GM19463 (cell line): ENCODE data around the gene TRIM56.
"Not testable (repeated sequence)": the region's sequence is repeated elsewhere in the genome, so short reads cannot be mapped to it uniquely, and the experiment has no call there.

Experiments used
- ATAC-seq: cut with Tn5 transposase; IDR thresholded peaks from one replicate; pipeline ENCODE4 v1.9.1; 2021; ENCODE audit warnings: mild to moderate bottlenecking, moderate library complexity; ENCODE audit not compliant: unreplicated experiment

Gene TRIM56

DNA sequence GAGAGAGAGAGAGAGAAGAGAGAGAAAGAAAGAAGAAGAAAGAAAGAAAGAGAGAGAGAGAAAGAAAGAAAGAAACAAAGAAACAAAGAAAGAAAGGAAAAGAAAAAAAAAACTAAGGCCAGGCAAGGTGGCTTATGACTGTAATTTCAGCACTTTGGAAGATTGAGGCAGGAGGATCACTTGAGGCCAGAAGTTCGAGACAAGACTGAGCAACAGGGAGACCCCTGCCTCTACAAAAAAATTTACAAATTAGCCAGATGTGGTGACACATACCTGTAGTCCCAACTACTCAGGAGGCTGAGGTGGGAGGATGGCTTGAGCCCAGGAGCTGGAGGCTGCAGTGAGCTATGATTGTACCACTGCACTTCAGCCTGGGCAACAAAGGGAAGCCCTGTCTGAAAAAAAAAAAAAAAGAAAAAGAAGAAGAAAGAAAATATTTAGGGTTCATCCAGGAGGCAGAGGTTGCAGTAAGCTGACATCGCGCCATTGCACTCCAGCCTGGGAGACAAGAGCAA, 44.4 kb downstream of the TRIM56 start:
- no peak for ATAC-seq

DNA sequence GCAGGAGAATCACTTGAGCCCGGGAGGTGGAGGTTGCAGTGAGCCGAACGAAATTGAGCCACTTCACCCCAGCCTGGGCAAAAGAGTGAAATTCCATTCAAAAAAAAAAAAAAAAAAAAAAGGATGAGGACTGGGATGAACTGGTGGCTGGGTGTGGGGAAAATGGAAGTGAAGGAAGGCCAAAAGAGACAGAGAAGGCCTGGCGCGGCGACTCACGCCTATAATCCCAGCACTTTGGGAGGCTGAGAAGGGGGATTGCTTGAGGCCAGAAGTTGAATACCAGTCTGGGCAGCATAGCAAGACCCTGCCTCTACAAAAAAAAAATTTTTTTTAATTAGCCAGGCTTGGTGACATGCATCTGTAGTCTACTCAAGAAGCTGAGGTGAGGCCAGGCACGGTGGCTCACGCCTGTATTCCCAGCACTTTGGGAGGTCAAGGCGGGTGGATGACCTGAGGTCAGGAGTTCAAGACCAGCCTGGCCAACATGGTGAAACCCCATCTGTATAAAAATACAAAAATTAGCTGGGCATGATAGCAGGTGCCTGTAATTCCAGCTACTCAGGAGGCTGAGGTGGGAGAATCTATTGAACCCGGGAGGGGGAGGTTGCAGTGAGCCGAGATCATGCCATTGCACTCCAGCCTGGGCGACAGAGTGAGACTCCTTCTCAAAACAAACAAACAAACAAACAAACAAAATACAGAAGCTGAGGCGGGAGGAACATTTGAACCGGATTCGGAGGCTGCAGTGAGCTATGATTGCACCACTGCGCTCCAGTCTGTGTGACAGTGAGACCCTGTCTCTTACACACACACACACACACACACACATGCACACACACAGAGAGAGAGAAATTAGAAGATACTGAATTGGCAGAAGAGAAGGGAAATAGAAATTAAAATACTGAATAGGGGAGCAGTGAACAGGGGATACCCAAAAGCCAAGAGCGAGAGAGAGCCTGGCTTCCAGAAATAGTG, 47.6 kb downstream of the TRIM56 start:
- not testable (repeated sequence) for ATAC-seq

DNA sequence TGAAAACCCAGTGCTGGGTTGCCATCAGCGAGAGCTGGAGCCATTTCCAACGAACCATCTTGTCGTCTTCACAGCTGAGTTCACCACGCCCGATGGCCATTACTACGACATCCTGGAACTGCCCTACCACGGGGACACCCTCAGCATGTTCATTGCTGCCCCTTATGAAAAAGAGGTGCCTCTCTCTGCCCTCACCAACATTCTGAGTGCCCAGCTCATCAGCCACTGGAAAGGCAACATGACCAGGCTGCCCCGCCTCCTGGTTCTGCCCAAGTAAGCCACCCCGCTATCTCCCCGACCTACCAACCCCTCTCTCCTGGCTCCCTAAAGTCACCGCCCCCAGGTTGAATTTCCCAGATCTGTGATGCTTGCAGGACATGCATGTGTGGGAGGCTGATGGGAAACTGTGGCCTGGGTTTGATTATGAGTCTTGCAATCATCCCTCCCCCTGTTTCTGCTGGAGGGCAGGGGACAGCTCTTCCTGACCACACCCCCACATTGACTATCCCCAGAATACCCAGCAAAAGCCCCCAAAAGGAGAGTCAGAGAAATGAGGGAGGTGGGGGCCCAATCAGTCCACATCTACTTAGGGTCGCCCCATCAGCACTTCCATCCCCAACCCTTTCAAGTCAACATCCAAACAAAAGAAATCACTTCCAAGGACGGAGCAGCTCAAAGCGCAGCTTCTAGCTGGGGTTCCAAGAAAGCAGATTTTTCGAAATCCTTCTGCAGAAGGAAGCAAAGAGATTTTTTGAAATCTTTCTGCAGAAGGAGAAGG, 48.5 kb downstream of the TRIM56 start:
- no peak for ATAC-seq

DNA sequence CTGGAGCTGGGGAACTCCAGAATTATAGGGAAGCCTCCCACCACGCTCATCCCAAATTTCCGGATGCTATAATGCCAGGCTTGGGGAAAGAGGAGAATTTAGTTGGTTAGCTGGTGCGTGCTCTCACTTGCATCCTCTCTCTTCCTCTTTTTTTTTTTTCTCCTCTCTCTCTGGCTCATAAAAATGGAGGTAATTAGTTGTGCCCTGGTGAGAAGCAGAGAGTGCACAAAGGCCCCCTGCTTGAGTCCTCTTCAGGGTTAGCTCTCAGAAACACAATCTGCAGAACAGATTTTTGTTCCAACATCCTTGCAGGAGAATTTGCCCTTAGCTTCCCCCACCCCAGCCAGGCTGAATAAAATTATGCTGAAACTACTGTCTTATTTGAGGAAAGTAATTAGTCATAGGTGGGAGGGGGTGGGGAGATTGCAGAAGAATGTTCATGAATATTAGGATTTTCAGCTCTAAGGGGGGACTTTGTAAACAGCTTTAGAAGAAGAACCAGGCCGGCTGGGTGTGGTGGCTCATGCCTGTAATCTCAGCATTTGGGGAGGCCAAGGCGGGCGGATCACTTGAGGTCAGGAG, 49.2 kb downstream of the TRIM56 start:
- no peak for ATAC-seq

DNA sequence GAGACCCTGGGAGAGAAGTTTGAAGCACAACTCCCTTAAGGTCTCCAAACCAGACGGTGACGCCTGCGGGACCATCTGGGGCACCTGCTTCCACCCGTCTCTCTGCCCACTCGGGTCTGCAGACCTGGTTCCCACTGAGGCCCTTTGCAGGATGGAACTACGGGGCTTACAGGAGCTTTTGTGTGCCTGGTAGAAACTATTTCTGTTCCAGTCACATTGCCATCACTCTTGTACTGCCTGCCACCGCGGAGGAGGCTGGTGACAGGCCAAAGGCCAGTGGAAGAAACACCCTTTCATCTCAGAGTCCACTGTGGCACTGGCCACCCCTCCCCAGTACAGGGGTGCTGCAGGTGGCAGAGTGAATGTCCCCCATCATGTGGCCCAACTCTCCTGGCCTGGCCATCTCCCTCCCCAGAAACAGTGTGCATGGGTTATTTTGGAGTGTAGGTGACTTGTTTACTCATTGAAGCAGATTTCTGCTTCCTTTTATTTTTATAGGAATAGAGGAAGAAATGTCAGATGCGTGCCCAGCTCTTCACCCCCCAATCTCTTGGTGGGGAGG, 52.5 kb downstream of the TRIM56 start:
- ATAC-seq: no peak

DNA sequence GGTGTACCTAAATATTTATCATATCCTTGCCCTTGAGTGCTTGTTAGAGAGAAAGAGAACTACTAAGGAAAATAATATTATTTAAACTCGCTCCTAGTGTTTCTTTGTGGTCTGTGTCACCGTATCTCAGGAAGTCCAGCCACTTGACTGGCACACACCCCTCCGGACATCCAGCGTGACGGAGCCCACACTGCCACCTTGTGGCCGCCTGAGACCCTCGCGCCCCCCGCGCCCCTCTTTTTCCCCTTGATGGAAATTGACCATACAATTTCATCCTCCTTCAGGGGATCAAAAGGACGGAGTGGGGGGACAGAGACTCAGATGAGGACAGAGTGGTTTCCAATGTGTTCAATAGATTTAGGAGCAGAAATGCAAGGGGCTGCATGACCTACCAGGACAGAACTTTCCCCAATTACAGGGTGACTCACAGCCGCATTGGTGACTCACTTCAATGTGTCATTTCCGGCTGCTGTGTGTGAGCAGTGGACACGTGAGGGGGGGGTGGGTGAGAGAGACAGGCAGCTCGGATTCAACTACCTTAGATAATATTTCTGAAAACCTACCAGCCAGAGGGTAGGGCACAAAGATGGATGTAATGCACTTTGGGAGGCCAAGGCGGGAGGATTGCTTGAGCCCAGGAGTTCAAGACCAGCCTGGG, 53.1 kb downstream of the TRIM56 start:
- ATAC-seq: peak; percentile 94

DNA sequence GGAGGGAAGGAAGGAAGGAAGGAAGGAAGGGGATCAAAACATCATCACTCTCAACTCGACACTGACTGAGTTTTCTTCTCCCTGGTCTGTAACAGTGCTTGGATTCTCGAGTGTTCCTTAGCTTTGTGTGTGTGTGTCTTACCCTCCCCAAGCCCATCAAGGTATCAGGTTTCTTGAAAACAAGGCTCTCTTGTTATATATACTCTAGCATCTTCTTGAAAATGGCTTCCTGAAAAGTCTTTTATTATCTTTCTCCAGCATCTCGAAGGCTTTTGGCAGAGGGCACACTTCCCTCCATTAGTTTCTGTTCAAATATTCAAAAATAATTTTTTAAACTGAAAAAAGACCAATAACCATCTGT, 55.0 kb downstream of the TRIM56 start:
- no peak for ATAC-seq

DNA sequence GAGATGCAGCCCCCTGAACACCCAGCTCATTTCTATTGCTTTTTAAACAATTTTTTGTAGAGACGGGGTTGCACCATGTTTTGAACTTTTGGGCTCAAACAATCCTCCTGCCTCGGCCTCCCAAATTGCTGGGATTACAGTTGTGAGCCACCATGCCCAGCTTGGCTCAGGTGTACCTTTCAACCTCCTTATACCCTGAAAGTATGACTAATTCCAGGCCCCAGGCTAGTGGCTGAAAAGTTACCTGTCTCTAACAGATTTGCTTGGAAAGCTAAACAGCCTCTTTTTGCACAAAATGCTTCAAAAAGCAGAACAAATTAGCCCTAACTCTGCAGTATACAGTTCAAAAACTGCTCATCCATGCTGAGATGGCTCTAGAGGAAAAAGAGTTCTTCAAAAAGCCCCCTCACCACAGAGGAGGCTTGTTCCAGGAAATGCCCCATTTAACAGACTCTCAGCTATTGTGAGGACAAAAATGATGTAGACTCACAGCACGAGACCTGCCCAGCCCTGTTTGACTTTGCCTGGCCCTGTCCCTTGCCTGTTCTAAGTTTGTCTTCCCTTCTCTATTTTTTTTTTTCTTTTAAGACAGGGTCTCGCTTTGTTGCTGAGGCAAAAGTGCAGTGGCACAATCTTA, 55.6 kb downstream of the TRIM56 start:
- no peak for ATAC-seq
